Measurements from ENCODE around the gene ACAD8.

DNA sequence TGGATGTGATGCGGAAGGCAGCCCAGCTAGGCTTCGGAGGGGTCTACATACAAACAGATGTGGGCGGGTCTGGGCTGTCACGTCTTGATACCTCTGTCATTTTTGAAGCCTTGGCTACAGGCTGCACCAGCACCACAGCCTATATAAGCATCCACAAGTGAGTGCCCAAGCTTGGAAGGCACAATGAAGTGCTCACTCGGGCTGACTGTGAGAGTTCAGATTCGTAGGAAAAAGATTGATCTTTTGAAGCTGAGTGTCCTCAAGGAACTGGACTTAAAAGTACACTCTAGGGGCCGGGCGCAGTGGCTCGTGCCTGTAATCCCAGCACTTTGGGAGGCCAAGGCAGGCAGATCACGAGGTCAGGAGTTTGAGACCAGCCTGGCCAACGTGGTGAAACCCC is 3.7 kb downstream of the ACAD8 start:
- TF ChIP-seq POLR2AphosphoS5 (IDR thresholded peaks at IDR 0.05) (no peak), CTCF (IDR thresholded peaks at IDR 0.05) (no peak)
